HepG2 (cell line): ENCODE measurements around the gene TULP3. TPM values are rescaled to one million over a fixed set of nuclear protein-coding genes. Genes with fewer than 3 reads are reported as not detected.

Experiments used
- BRF2 ChIP-seq: sonication (generic); formaldehyde crosslinking; IDR thresholded peaks from 2 replicates; pipeline ENCODE4 v1.8.1; 2022; ENCODE audit warnings: mild to moderate bottlenecking, missing genetic modification reagents
- CCAR2 ChIP-seq: fragments of 200-400 bp; formaldehyde crosslinking; optimal IDR thresholded peaks from 2 replicates; pipeline ENCODE3; 2018; ENCODE audit warnings: low read depth, mild to moderate bottlenecking, low read length, moderate library complexity
- CSRNP1 ChIP-seq: sonication (generic); formaldehyde crosslinking; IDR thresholded peaks from 2 replicates; pipeline ENCODE4 v1.8.1; 2023; ENCODE audit warnings: mild to moderate bottlenecking, missing genetic modification reagents
- FOXO4 ChIP-seq: sonication (generic); formaldehyde crosslinking; conservative IDR thresholded peaks from 2 replicates; pipeline ENCODE4 v1.8.1; 2023; ENCODE audit warnings: missing genetic modification reagents
- MXD4 ChIP-seq: IDR thresholded peaks from 2 replicates; pipeline ENCODE4 v1.6.1; 2016; ENCODE audit warnings: mild to moderate bottlenecking, missing biosample characterization, missing genetic modification reagents
- SALL1 ChIP-seq: sonication (generic); formaldehyde crosslinking; IDR thresholded peaks from 2 replicates; pipeline ENCODE4 v1.8.0; 2022; ENCODE audit warnings: mild to moderate bottlenecking, missing genetic modification reagents
- TBL1XR1 ChIP-seq: fragments of 150-350 bp; IDR thresholded peaks from 2 replicates; pipeline ENCODE4 v1.6.1; 2014; ENCODE audit warnings: borderline replicate concordance, low read length; ENCODE audit not compliant: partially characterized antibody
- THYN1 ChIP-seq: sonication (generic); formaldehyde crosslinking; IDR thresholded peaks from 2 replicates; pipeline ENCODE4 v1.8.1; 2023; ENCODE audit warnings: low read depth, mild to moderate bottlenecking, moderate library complexity, missing genetic modification reagents, borderline replicate concordance
- ZNF329 ChIP-seq: sonication (generic); formaldehyde crosslinking; IDR thresholded peaks from 2 replicates; pipeline ENCODE4 v1.9.0; 2021; ENCODE audit warnings: low read depth, mild to moderate bottlenecking, missing genetic modification reagents
- ZNF407 ChIP-seq: sonication (generic); formaldehyde crosslinking; IDR thresholded peaks from one replicate; pipeline ENCODE4 v1.5.1; 2020; ENCODE audit warnings: mild to moderate bottlenecking, missing genetic modification reagents; ENCODE audit errors: not compliant biosample characterization
- ZNF800 ChIP-seq: sonication (generic); formaldehyde crosslinking; IDR thresholded peaks from 2 replicates; pipeline ENCODE4 v1.4.0; 2020; ENCODE audit warnings: missing genetic modification reagents
- ZNF879 ChIP-seq: sonication (generic); formaldehyde crosslinking; IDR thresholded peaks from 2 replicates; pipeline ENCODE4 v1.8.1; 2023; ENCODE audit warnings: missing genetic modification reagents
- polyA plus RNA-seq, 8 experiments: library from polyadenylated mRNA; depleted of rRNA in 3 of 8; stranded (reverse) in 7 of 8; unstranded in 1 of 8; fragments of >200 nt; fragmentation: Illumina TruSeq in 4 of 8; extraction: Trizol in 4 of 8; gene quantifications; 2 replicates each; pipeline versions ENCODE4 v1.2.1 to v1.2.3, GENCODE V29; 2011 to 2016; ENCODE audit warnings: low read depth in 4 of 8, missing spikeins in 1 of 8, mixed read lengths in 1 of 8; ENCODE audit not compliant: insufficient read depth in 1 of 8
- total RNA-seq, 5 experiments: library from RNA; depleted of rRNA; stranded (reverse); fragments of >200 nt; fragmentation: Illumina TruSeq; extraction: Trizol; gene quantifications; 2 replicates each; pipeline ENCODE4 v1.2.3, GENCODE V29; 2016; ENCODE audit warnings: low read depth in 1 of 5

The TULP3 gene
- total and polyA plus RNA-seq, 2 of the 13 experiments (the other 11 are each of a cell fraction or from before 2014, with no cell fraction given) = 11.2 to 13.2 TPM

GRCh38 chr12:2959505-2960389, 69.1 kb downstream of the TULP3 start (continued):
- no peak for TF ChIP-seq ZNF407 (CRISPR knock-in tag)
- no peak for TF ChIP-seq FOXO4 (CRISPR knock-in tag)
- TF ChIP-seq TBL1XR1 = no peak
- TF ChIP-seq THYN1 (CRISPR knock-in tag) = no peak
- TF ChIP-seq MXD4 (CRISPR knock-in tag) = peak; percentile 59; the same call in 1 of the 2 replicates
- TF ChIP-seq CCAR2 = no peak
- 0 out of 2 replicates have a peak, but pooled peaks have one; percentile 75 for TF ChIP-seq ZNF329 (CRISPR knock-in tag)
- peak; percentile 27; the same call in 1 of the 2 replicates for TF ChIP-seq ZNF800 (CRISPR knock-in tag)
- TF ChIP-seq CSRNP1 (CRISPR knock-in tag) = peak; percentile 29; the same call in 1 of the 2 replicates
- peak; percentile 81; the same call in 1 of the 2 replicates for TF ChIP-seq BRF2 (CRISPR knock-in tag)
- TF ChIP-seq ZNF879 (CRISPR knock-in tag) = peak; percentile 37; the same call in 1 of the 2 replicates
- peak; percentile 55; the same call in 1 of the 2 replicates for TF ChIP-seq SALL1 (CRISPR knock-in tag)
